H1 (cell line): ENCODE data around the gene SLC16A8. TPM values are rescaled to one million over a fixed set of nuclear protein-coding genes. Genes with fewer than 3 reads are reported as not detected.

Experiments used
- CTCF ChIA-PET: fragments of 300-600 bp; sonication (Branson Sonifier 250); formaldehyde crosslinking; loops from one replicate; lab custom pipeline; 2021; ENCODE audit not compliant: partially characterized antibody; lab: Charles Lee
- POLR2A ChIA-PET: fragments of 300-600 bp; sonication (Branson Sonifier 250); formaldehyde crosslinking; loops from one replicate; lab custom pipeline; 2021; ENCODE audit warnings: inconsistent platforms; ENCODE audit not compliant: partially characterized antibody; lab: Charles Lee
- DNase-seq, 2 experiments: peaks; one replicate each; pipeline versions ENCODE4 v3.0.0 to v3.0.0-alpha.2; 2010 to 2022; ENCODE audit warnings: low spot score in 2 of 2, low read depth in 1 of 2, mixed read lengths in 1 of 2
- FAIRE-seq: peaks from 2 replicates; lab custom pipeline; 2011; peaks lifted over from hg19 to GRCh38; lab: Jason Lieb, UNC
- H2AFZ ChIP-seq: 2 replicates; pipeline ENCODE4 v1.8.1; 2012; ENCODE audit warnings: low read length, inconsistent platforms
- H2AK5ac ChIP-seq: 2 replicates; pipeline ENCODE4 v1.6.1; 2013; ENCODE audit warnings: low read depth, low read length
- H2BK120ac ChIP-seq: replicated peaks from 2 replicates; pipeline ENCODE3; 2013; ENCODE audit warnings: low read depth, low read length, inconsistent platforms
- H2BK12ac ChIP-seq: 2 replicates; pipeline ENCODE4 v1.6.1; 2013; ENCODE audit warnings: low read depth, low read length
- H2BK15ac ChIP-seq: 2 replicates; pipeline ENCODE4 v1.6.1; 2013; ENCODE audit warnings: low read length
- H2BK20ac ChIP-seq: 2 replicates; pipeline ENCODE4 v1.6.1; 2013; ENCODE audit warnings: low read length
- H2BK5ac ChIP-seq: 2 replicates; pipeline ENCODE4 v1.6.1; 2013; ENCODE audit warnings: low read depth, low read length
- H3K14ac ChIP-seq: 2 replicates; pipeline ENCODE4 v1.6.1; 2013; ENCODE audit warnings: inconsistent platforms; ENCODE audit not compliant: insufficient read length
- H3K18ac ChIP-seq: 2 replicates; pipeline ENCODE4 v1.6.1; 2013; ENCODE audit warnings: low read length; ENCODE audit errors: extremely low read depth
- H3K23ac ChIP-seq: 2 replicates; pipeline ENCODE4 v1.6.1; 2013; ENCODE audit warnings: inconsistent platforms; ENCODE audit not compliant: insufficient read length
- H3K23me2 ChIP-seq: 2 replicates; pipeline ENCODE4 v1.6.1; 2013; ENCODE audit warnings: low read depth, low read length
- H3K27ac ChIP-seq: 2 replicates; pipeline ENCODE4 v1.6.1; 2011; ENCODE audit warnings: low read depth, low read length, inconsistent platforms
- H3K27me3 ChIP-seq, 4 experiments: replicated peaks in 1 of 4; 1 replicate in 1 of 4; 2 replicates in 3 of 4; pipeline versions ENCODE4 v1.6.1 to v1.8.1; 2011 to 2013; ENCODE audit warnings: low read length in 3 of 4, mild to moderate bottlenecking in 3 of 4, inconsistent platforms in 2 of 4, mixed read lengths in 2 of 4, moderate library complexity in 1 of 4; ENCODE audit not compliant: control insufficient read depth in 3 of 4, insufficient read depth in 3 of 4; ENCODE audit errors: extremely low read depth in 1 of 4
- H3K36me3 ChIP-seq, 4 experiments: 2 replicates each; pipeline versions ENCODE4 v1.6.1 to v1.8.1; 2011 to 2013; ENCODE audit warnings: mild to moderate bottlenecking in 4 of 4, low read length in 3 of 4, moderate library complexity in 2 of 4, control low read depth in 1 of 4, inconsistent platforms in 1 of 4; ENCODE audit not compliant: insufficient read depth in 4 of 4, control insufficient read depth in 2 of 4
- H3K4ac ChIP-seq: replicated peaks from 2 replicates; pipeline ENCODE3; 2013; ENCODE audit warnings: low read length, low read depth, mixed read lengths, inconsistent platforms; ENCODE audit not compliant: insufficient read length
- H3K4me1 ChIP-seq, 4 experiments: replicated peaks in 1 of 4; 1 replicate in 1 of 4; 2 replicates in 3 of 4; pipeline versions ENCODE4 v1.6.1 to v1.8.1; 2011 to 2013; ENCODE audit warnings: low read length in 3 of 4, inconsistent platforms in 2 of 4, mixed read lengths in 1 of 4; ENCODE audit not compliant: insufficient read depth in 4 of 4, control insufficient read depth in 3 of 4
- H3K4me2 ChIP-seq, 2 experiments: 2 replicates each; pipeline versions ENCODE4 v1.6.1 to v1.8.1; 2011 to 2013; ENCODE audit warnings: low read depth in 2 of 2, low read length in 2 of 2, control low read depth in 1 of 2, inconsistent platforms in 1 of 2, mild to moderate bottlenecking in 1 of 2; ENCODE audit not compliant: insufficient read depth in 1 of 2
- H3K4me3 ChIP-seq, 4 experiments: fragments of 200-600, 300-600 bp in 1 of 4; sonication (generic), shearing (Covaris generic), sonication (Bioruptor Twin) in 1 of 4; 2 replicates each; pipeline versions ENCODE4 v1.5.1 to v1.8.1; 2011 to 2016; ENCODE audit warnings: low read length in 4 of 4, low read depth in 3 of 4, control low read depth in 2 of 4, inconsistent platforms in 2 of 4, mild to moderate bottlenecking in 2 of 4, mixed read lengths in 1 of 4, moderate library complexity in 1 of 4; ENCODE audit not compliant: insufficient read depth in 2 of 4; ENCODE audit errors: extremely low read depth in 1 of 4
- H3K56ac ChIP-seq: replicated peaks from 2 replicates; pipeline ENCODE3; 2013; ENCODE audit warnings: low read depth, mild to moderate bottlenecking, mixed read lengths, low read length, inconsistent platforms; ENCODE audit not compliant: insufficient read length
- H3K79me1 ChIP-seq: 2 replicates; pipeline ENCODE4 v1.6.1; 2013; ENCODE audit warnings: low read depth, low read length, control low read depth
- H3K79me2 ChIP-seq, 2 experiments: 2 replicates each; pipeline versions ENCODE4 v1.6.1 to v1.8.1; 2012 to 2013; ENCODE audit warnings: low read length in 2 of 2, mild to moderate bottlenecking in 2 of 2, inconsistent platforms in 1 of 2; ENCODE audit not compliant: insufficient read depth in 2 of 2, control insufficient read depth in 1 of 2
- H3K9ac ChIP-seq, 4 experiments: replicated peaks in 1 of 4; 1 replicate in 1 of 4; 2 replicates in 3 of 4; pipeline versions ENCODE4 v1.6.1 to v1.8.1; 2011 to 2013; ENCODE audit warnings: low read depth in 3 of 4, low read length in 3 of 4, control low read depth in 2 of 4, mild to moderate bottlenecking in 2 of 4, moderate library complexity in 2 of 4, inconsistent platforms in 1 of 4; ENCODE audit errors: extremely low read depth in 1 of 4
- H3K9me3 ChIP-seq, 2 experiments: 2 replicates each; pipeline versions ENCODE4 v1.6.1 to v1.8.1; 2012 to 2013; ENCODE audit warnings: mild to moderate bottlenecking in 2 of 2, moderate library complexity in 2 of 2, control low read depth in 1 of 2, inconsistent platforms in 1 of 2, low read depth in 1 of 2, low read length in 1 of 2, mixed read lengths in 1 of 2; ENCODE audit not compliant: insufficient read depth in 2 of 2
- H4K20me1 ChIP-seq, 2 experiments: replicated peaks in 1 of 2; 2 replicates each; pipeline versions ENCODE3 to v1.8.1; 2011 to 2013; ENCODE audit warnings: inconsistent platforms in 2 of 2, low read length in 2 of 2, mild to moderate bottlenecking in 1 of 2; ENCODE audit not compliant: insufficient read depth in 2 of 2, control insufficient read depth in 1 of 2
- H4K5ac ChIP-seq: 2 replicates; pipeline ENCODE4 v1.6.1; 2013; ENCODE audit warnings: low read length, low read depth, mixed read lengths, inconsistent platforms; ENCODE audit not compliant: insufficient read length
- H4K8ac ChIP-seq: 2 replicates; pipeline ENCODE4 v1.8.0; 2013; ENCODE audit warnings: mild to moderate bottlenecking, moderate library complexity, low read length, inconsistent platforms; ENCODE audit not compliant: insufficient read depth; ENCODE audit errors: extremely low read depth
- H4K91ac ChIP-seq: replicated peaks from 2 replicates; pipeline ENCODE3; 2013; ENCODE audit warnings: low read length, mixed read lengths, inconsistent platforms; ENCODE audit not compliant: insufficient read length
- FOSL1 ChIP-seq: IDR thresholded peaks from 2 replicates; pipeline ENCODE4 v1.6.1; 2011; ENCODE audit warnings: mild to moderate bottlenecking, low read depth, low read length, moderate library complexity; ENCODE audit not compliant: insufficient read depth
- GTF2F1 ChIP-seq: IDR thresholded peaks from 2 replicates; pipeline ENCODE4 v1.6.1; 2012; ENCODE audit warnings: low read depth, low read length, improper control_type of control experiment, borderline replicate concordance
- SP4 ChIP-seq: IDR thresholded peaks from 2 replicates; pipeline ENCODE4 v1.6.1; 2012; ENCODE audit warnings: low read length, inconsistent platforms
- WGBS, 2 experiments: shearing (Covaris generic) in 1 of 2; methylation state at CpG; one replicate each; pipeline versions ENCODE4 v1.1.6 to v1.1.7; 2013 to 2015; ENCODE audit warnings: low lambda C conversion rate in 2 of 2, mixed read lengths in 2 of 2, inconsistent platforms in 1 of 2, low coverage in 1 of 2, missing lambda C conversion rate in 1 of 2; ENCODE audit not compliant: insufficient replicate concordance in 2 of 2, insufficient coverage in 1 of 2, insufficient read length in 1 of 2; ENCODE audit errors: extremely low coverage in 1 of 2, missing lambda C conversion rate in 1 of 2; 5-methylcytosine and 5-hydroxymethylcytosine counted together
- polyA plus RNA-seq, 7 experiments: library from polyadenylated mRNA; depleted of rRNA in 3 of 7; stranded (reverse) in 5 of 7; unstranded in 2 of 7; fragments of >200 nt in 5 of 7; fragments of 200-250 nt in 2 of 7; gene quantifications; 1 replicate in 5 of 7; 2 replicates in 1 of 7; 4 replicates in 1 of 7; pipeline versions ENCODE4 v1.2.1 to v1.2.3, GENCODE V29; 2011 to 2013; ENCODE audit warnings: missing spikeins in 2 of 7, mixed read lengths in 2 of 7
- total RNA-seq: library from RNA; stranded (reverse); fragmentation: NEBNext Ultra II Directional; extraction: Animal tissue kit (Norgen Biotek cat#: 25700); gene quantifications from 2 replicates; pipeline ENCODE4 v1.2.1, GENCODE V29; 2021
- TF ChIP-seq, protein P1 (sequence below), 3 experiments: IDR thresholded peaks; 1 replicate in 2 of 3; 2 replicates in 1 of 3; pipeline versions ENCODE4 v1.5.1 to v1.6.1; 2011; ENCODE audit warnings: low read length in 3 of 3, mild to moderate bottlenecking in 3 of 3, inconsistent platforms in 2 of 3, low read depth in 1 of 3, moderate library complexity in 1 of 3; ENCODE audit not compliant: insufficient read depth in 1 of 3; ENCODE audit errors: control extremely low read depth in 1 of 3

SLC16A8 gene
- total and polyA plus RNA-seq, 2 of the 8 experiments (the other 6 are each of a cell fraction or from before 2014, with no cell fraction given) = 0.70 TPM; not detected in 1

DNA sequence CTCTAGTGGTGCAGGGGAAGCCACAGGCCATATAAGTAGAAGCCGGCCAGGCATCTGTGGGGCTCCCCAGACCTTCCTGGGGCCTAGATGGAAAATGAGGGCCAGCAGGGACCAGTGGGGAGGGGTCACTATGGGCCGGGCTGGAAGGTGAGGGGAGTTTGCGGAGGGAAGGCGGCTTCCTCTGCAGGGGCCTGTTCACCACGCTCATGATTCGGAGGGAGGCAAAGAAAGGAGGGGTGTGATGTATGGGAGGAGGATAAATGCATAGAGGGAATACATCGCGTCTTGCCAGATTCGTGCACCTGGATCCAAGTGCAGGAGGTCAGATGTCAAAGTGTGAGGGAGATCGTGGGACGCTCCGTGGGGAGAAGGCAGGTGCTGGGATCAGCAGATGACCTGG, 6.9 kb downstream of the SLC16A8 start:
- ChIA-PET CTCF (interaction anchor here (2.2 kb wide), 1 partner anchor 21 kb away, joined by 7 read pairs; no protein-coding TSS in a partner anchor), POLR2A (no interaction called here)
- H3K18ac ChIP-seq = no peak overlapping the region
- H3K4me1 ChIP-seq = peaks cover 0 to 13% (median 7%) of the 10 kb centered on the region in 4 experiments; a peak in 5 of 7 replicates
- H2AK5ac ChIP-seq = no peak overlapping the region
- H2BK20ac ChIP-seq = no peak overlapping the region
- H4K91ac ChIP-seq = no peak overlapping the region
- H3K14ac ChIP-seq = no peak overlapping the region
- H3K9me3 ChIP-seq = no peaks in the 10 kb centered on the region
- no peak overlapping the region for H2BK12ac ChIP-seq
- H3K56ac ChIP-seq = no peak overlapping the region
- no peak overlapping the region for H3K23ac ChIP-seq
- DNase-seq (no peak), FAIRE-seq (no peak)
- peaks cover 0 to 5% of the 10 kb centered on the region in 2 experiments for H4K20me1 ChIP-seq
- WGBS, 2 experiments = 89% methylated on average over 12 of the region's 12 CpGs; no CpG with 5 or more reads in 1 of the 2 experiments
- H4K8ac ChIP-seq = no peak overlapping the region
- peaks cover 3 to 13% (median 3%) of the 10 kb centered on the region in 4 experiments; a peak in 5 of 8 replicates for H3K36me3 ChIP-seq
- no peak overlapping the region for H3K27ac ChIP-seq
- H2BK15ac ChIP-seq = no peak overlapping the region
- no peak overlapping the region for H2BK5ac ChIP-seq
- no peaks in the 10 kb centered on the region for H3K79me1 ChIP-seq
- no peaks in the 10 kb centered on the region for H3K79me2 ChIP-seq
- no peak overlapping the region for H3K4me2 ChIP-seq
- no peak overlapping the region for H3K9ac ChIP-seq
- peaks cover 3% of the 10 kb centered on the region for H3K23me2 ChIP-seq
- H3K4me3 ChIP-seq = no peak overlapping the region
- no peak overlapping the region for H4K5ac ChIP-seq
- no peak overlapping the region for H2BK120ac ChIP-seq
- H3K27me3 ChIP-seq = peaks cover 7 to 25% (median 24%) of the 10 kb centered on the region in 4 experiments
- H2AFZ ChIP-seq = no peak overlapping the region
- no peak overlapping the region for H3K4ac ChIP-seq
- TF ChIP-seq SP4 (no peak), GTF2F1 (no peak), FOSL1 (no peak)
- TF ChIP-seq, protein P1, sequence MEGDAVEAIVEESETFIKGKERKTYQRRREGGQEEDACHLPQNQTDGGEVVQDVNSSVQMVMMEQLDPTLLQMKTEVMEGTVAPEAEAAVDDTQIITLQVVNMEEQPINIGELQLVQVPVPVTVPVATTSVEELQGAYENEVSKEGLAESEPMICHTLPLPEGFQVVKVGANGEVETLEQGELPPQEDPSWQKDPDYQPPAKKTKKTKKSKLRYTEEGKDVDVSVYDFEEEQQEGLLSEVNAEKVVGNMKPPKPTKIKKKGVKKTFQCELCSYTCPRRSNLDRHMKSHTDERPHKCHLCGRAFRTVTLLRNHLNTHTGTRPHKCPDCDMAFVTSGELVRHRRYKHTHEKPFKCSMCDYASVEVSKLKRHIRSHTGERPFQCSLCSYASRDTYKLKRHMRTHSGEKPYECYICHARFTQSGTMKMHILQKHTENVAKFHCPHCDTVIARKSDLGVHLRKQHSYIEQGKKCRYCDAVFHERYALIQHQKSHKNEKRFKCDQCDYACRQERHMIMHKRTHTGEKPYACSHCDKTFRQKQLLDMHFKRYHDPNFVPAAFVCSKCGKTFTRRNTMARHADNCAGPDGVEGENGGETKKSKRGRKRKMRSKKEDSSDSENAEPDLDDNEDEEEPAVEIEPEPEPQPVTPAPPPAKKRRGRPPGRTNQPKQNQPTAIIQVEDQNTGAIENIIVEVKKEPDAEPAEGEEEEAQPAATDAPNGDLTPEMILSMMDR (IDR thresholded peaks at IDR 0.05; ENCODE audit: control extremely low read depth in 1 of 3, insufficient read depth in 1 of 3, low read depth in 1 of 3, low read length in 3 of 3) = no peak
